Inflammatory macrophage treated with lipopolysaccharide for 1 hour (primary cell): ENCODE results near the gene KAT2B.
"Not testable (repeated sequence)": the region's sequence is repeated elsewhere in the genome, so short reads cannot be mapped to it uniquely, and the experiment has no call there.

Experiments
- DNase-seq, 2 donors: peaks; one replicate each; pipeline ENCODE4 v3.0.0-alpha.2; 2020 to 2022

KAT2B gene

GRCh38 chr3:20039765-20040547 is at the start of gene KAT2B:
Gene KAT2B (plus strand): TSS chr3:20040446. CDS start chr3:20040478, 32 bp downstream.
- peak; percentile 47 to 63 for DNase-seq

- DNase-seq: no peak
Observed at GRCh38 chr3:19994796-19995195, 45.5 kb upstream of the KAT2B start.

GRCh38 chr3:19997502-19997901 is 42.7 kb upstream of the KAT2B start:
- no peak for DNase-seq

GRCh38 chr3:20001932-20002331 is 38.3 kb upstream of the KAT2B start:
- DNase-seq: no peak

GRCh38 chr3:20007960-20008359 is 32.3 kb upstream of the KAT2B start:
- DNase-seq: no peak

GRCh38 chr3:20008646-20009045 is 31.6 kb upstream of the KAT2B start:
- no peak for DNase-seq

- no peak for DNase-seq
Observed at GRCh38 chr3:20012164-20012563, 28.1 kb upstream of the KAT2B start, which contains the start of gene PP2D1. Gene PP2D1 (minus strand): TSS chr3:20012264. CDS start chr3:20012072, 192 bp downstream.

- DNase-seq: no peak
Observed at GRCh38 chr3:20013396-20013795, 26.9 kb upstream of the KAT2B start.

GRCh38 chr3:20015525-20015924 is 24.7 kb upstream of the KAT2B start:
- no peak for DNase-seq

GRCh38 chr3:20016076-20016475 is 24.2 kb upstream of the KAT2B start:
- not testable (repeated sequence) for DNase-seq

- DNase-seq: no peak
Observed at GRCh38 chr3:20022954-20023622, 17.2 kb upstream of the KAT2B start.

GRCh38 chr3:20023623-20024405 is 16.4 kb upstream of the KAT2B start:
- DNase-seq: no peak

- no peak for DNase-seq
Observed at GRCh38 chr3:20027136-20027535, 13.1 kb upstream of the KAT2B start.

- DNase-seq: no peak
Observed at GRCh38 chr3:20028905-20029331, 11.3 kb upstream of the KAT2B start.

GRCh38 chr3:20031939-20032338 is 8.3 kb upstream of the KAT2B start:
- not testable (repeated sequence) for DNase-seq

- DNase-seq: no peak
Observed at GRCh38 chr3:20035019-20035418, 5.2 kb upstream of the KAT2B start.

- no peak for DNase-seq
Observed at GRCh38 chr3:20037255-20037996, 2.8 kb upstream of the KAT2B start.

GRCh38 chr3:20038699-20039465 is 1.4 kb upstream of the KAT2B start:
- DNase-seq: no peak

- no peak for DNase-seq
Observed at GRCh38 chr3:20039466-20039764, 831 bp upstream of the KAT2B start.

GRCh38 chr3:20040548-20041196 is 426 bp downstream of the KAT2B start:
- peak; percentile 49 to 59 for DNase-seq

GRCh38 chr3:20041197-20041780 is 1.0 kb downstream of the KAT2B start:
- DNase-seq: peak; percentile 70 to 71
